Astrocyte of the spinal cord (primary cell): ENCODE measurements around the gene CPEB2.

ENCODE experiments used
- DNase-seq: peaks from one replicate; pipeline ENCODE4 v3.0.0; 2011; ENCODE audit warnings: low read depth, low spot score
- H3K4me3 ChIP-seq: 2 replicates; pipeline ENCODE4 v1.5.1; 2011; ENCODE audit warnings: low read depth, mild to moderate bottlenecking, low read length, moderate library complexity
- CTCF ChIP-seq: IDR thresholded peaks from 2 replicates; pipeline ENCODE4 v1.5.1; 2012; ENCODE audit warnings: low read depth, mild to moderate bottlenecking, low read length, inconsistent platforms
- in situ Hi-C: cut with HindIII; loops from 2 replicates; pipeline ENCODE4 v1.10.0; 2017; ENCODE audit warnings: low sequenced_read_pairs

The CPEB2 gene

GRCh38 chr4:15027921-15028435, 25.7 kb downstream of the CPEB2 start:
- DNase-seq, result no peak
- H3K4me3 ChIP-seq, result no peak overlapping the region
- TF ChIP-seq CTCF, result no peak
- in situ Hi-C loops, result no loop called here

- in situ Hi-C loops, result no loop called here
- no peak overlapping the region for H3K4me3 ChIP-seq
- peak; percentile 51 for DNase-seq
- no peak for TF ChIP-seq CTCF
Observed at GRCh38 chr4:15031197-15031596, 28.9 kb downstream of the CPEB2 start.

GRCh38 chr4:15031993-15032675, 29.9 kb downstream of the CPEB2 start:
- TF ChIP-seq CTCF, result no peak
- no peak for DNase-seq
- H3K4me3 ChIP-seq, result no peak overlapping the region
- in situ Hi-C loops, result no loop called here

GRCh38 chr4:15034071-15034764, 31.9 kb downstream of the CPEB2 start:
- in situ Hi-C loops, result no loop called here
- H3K4me3 ChIP-seq, result no peak overlapping the region
- TF ChIP-seq CTCF, result no peak
- no peak for DNase-seq

GRCh38 chr4:15035159-15035558, 32.9 kb downstream of the CPEB2 start:
- DNase-seq, result peak; percentile 48
- in situ Hi-C loops, result no loop called here
- no peak overlapping the region for H3K4me3 ChIP-seq
- TF ChIP-seq CTCF, result no peak

- in situ Hi-C loops, result no loop called here
- no peak overlapping the region for H3K4me3 ChIP-seq
- DNase-seq, result no peak
- no peak for TF ChIP-seq CTCF
Observed at GRCh38 chr4:15037923-15038541, 35.8 kb downstream of the CPEB2 start.
